ENCODE measurements around the gene CYB5R2.

The CYB5R2 gene

DNA sequence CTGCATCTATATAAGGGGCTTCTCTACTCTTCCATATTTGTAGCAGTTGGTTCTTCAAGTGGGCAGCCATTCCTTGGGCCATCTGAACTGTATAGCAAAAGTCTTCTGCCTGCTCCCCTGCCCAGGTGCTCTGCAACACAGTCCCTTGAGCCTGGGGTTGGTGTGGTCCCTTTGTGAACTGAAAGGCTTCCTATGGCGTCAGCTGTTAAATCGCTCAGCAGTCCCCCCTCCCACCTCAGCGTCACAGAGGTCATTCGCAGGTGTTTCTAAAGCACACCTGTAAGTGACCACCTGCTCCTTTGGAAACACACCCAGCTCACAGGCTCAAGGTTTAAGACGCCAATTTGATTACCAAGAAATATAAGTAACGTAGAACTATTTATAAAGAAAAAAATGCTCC lies 37.0 kb downstream of the CYB5R2 start:
- DNase-seq: no peak

DNA sequence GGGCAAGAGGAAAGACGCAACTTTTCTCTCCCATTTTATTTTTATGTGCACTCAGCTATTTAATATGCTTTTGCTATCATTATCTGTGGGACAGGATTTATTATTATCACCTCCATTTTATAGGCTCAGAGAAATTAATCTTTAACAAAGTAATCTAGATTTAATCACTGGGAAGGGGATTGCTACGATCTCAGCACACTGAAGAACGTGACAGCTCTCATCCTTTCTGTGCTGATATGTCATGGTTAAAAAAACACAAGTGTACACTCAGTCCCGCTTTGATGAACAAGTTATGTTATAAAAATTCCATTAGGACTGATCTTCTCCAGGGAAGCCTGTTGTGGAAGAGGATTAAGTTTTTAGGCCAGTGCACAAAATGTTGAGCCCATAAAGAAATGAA lies 37.6 kb downstream of the CYB5R2 start:
- DNase-seq: no peak

DNA sequence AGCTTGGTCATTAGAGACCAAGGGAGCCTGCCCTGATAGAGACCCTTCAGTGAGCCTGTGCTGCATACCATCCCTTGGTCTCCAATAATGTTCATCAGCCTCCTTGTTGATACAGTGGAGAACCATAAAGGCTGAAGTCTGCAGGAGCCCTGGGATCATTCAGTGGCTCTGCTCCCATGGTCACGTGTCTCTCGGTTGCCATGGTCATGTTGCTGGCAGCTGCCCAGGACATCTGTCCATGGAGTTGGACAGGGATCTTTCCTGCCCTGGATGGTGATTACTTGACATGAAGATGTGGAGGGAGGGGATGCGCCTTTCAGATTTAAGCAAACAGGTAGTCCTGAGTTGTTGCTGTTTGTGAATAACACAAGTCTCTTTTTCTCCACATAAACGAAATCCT lies 38.2 kb downstream of the CYB5R2 start:
- no peak for DNase-seq

DNA sequence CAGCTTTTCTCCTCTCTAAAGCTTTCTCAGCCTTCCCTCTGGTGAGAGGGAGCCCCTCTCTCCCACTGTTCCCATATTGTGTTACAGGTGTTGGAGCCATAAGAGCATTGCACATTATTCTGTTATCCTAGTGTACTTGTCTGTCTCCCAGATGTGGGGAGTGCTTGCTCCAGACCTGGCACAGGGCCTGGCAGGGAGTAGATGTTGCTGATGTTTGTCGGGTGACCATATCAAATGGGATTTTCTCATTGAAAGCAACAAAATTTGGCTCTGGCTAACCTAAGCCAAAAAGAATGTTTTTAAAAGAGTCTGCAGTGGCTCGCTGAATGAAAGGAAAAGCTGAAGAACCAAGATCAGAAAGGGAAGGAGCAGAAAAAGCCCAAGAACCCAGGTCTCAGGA lies 41.1 kb downstream of the CYB5R2 start:
- DNase-seq: no peak

DNA sequence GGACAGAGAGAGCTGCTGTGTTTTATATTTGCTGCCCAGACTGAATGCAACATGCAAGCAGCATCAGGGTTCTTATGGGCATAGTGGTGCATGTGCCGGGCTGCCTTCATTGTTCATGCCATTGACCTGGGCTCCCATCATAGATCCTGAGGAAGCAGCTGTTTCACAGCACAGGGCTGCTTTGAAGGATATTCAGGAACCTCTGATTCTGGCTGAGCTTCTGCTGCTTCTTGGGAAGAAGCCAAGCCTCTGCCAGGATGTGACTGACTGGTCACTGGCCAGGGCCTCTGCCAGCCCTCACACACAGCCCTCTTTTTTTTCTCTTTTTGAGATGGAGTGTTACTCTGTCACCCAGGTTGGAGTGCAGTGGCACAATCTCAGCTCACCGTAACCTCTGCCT lies 43.3 kb downstream of the CYB5R2 start:
- DNase-seq: no peak

DNA sequence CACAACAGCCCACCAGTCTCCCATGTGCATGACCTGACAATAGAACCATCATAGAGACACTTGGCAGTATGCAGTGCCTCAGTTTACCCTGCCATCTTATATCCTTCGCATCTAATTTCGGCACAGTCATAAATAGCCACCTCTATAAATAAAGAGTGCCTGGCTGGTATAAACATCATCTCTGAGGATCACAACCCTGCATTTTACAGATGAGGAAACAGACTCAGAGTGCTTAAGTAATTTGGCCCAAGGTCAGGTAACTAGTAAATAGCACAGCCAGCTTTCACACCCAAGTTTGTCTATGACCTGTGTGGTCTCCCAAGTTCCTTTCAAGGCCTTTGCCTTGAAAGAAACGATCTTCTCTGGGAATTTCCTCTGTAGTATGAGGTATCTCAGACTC lies 44.6 kb downstream of the CYB5R2 start:
- DNase-seq: no peak

DNA sequence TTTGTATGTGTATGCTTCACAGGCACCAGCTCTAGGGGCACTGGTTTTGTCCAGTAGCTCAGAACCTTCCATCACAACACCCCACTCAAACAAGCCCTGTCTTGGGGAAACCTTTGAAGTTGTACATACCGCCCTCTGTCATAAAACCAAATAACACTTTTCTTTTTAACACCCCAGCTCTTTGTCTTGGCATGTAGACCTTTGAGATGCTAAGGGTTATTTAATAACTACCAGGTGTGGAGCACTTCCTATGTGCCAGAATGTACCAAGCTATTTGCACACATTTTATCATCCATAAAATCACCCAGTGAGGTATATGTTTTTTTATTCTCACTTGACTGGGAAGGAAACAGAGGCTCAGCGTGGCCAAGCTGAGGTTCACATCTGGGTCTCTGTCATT lies 50.6 kb downstream of the CYB5R2 start:
- DNase-seq: no peak

DNA sequence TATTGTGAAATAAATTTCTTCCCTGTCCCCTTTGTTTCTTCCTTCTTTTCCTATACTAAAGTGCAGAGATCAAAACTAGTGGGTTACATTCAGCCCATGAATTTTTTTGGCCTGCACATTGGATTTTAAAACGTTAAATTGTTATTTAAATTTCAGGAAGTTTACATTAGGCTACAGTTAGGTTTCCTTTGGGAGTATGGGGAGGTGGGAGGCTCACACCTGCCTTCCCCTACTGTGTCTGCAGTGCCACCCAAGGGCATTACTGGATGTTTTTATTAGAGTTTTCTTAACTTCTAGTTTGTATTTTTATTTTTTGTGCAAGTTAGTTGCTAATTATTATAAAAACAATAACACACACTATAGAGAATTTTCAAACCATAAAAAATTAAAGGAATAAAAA lies 51.7 kb downstream of the CYB5R2 start:
- no peak for DNase-seq

DNA sequence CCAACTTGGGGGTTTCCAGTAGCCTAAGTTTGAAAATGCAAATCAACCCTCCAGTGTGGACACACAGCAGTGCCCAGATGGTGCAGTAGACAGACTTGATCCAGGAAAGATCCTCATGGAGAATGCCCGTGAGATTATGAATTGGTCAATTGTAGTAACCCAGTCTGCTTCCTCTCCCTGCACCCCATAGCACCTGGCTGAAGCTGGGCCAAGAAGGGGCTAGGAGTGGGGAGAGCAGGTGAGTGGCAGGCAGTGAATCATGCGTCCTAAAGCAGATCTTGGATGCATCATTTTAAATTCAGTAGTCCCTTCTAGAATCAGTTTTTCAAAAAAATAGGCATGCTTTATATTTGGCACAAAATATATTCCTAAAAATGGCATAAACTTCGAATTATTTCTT lies 52.2 kb downstream of the CYB5R2 start:
- no peak for DNase-seq

DNA sequence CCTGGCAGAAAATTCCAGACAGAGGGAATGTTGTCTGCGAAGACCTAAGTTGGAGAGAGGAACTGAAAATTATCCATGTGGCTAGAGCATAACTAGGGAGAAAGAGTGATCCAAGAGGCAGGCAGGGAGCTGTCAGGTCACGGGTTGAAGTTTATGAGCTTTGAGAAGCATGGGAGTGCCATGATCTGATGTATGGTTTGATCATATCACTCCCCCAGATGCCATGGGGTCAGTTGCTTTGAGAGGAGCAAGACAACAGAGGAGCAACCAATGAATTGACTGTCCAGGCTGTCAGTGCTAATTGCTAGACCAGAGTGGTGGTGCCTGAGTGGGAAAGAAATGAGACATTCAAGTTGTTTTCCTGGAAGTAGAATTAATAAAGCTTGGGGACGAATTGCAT lies 54.0 kb downstream of the CYB5R2 start:
- no peak for DNase-seq

DNA sequence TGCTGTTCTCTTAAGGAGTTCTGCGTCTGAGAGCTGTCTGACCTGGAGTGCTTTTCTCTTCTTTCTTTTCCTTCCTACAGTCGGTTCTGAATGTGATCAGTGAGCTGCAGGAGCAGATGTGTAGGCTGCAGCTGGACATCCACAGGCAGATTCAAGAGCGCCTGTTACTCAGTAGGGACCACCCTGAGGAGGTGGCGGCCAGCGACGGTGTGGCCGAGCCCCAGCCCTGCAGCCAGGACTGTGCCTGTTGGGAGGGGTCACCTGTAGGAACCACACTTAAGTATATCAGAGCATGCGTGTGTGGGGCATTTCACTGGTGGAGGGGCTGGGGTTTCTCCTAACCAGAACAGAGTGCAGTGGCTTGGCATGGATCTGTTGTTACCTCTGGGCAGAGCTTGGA lies 56.3 kb downstream of the CYB5R2 start:
- no peak for DNase-seq

Measured in GOT3 (cell line).